Fibroblast of peridontal ligament (primary cell): Measurements from ENCODE around the gene P2RX6.
"Not testable (repeated sequence)": the region's sequence is repeated elsewhere in the genome, so short reads cannot be mapped to it uniquely, and the experiment has no call there.

Source experiments
- DNase-seq: peaks from one replicate; pipeline ENCODE4 v3.0.0-alpha.2; 2010; ENCODE audit errors: extremely low read depth

The P2RX6 gene

GRCh38 chr22:21014726-21015465, at the start of gene P2RX6:
TSS of gene P2RX6 (plus strand) at chr22:21015165. CDS start at chr22:21015175, 10 bp downstream.
- DNase-seq = peak; percentile 53

- DNase-seq = no peak
These were observed 48.8 kb upstream of the P2RX6 start for GRCh38 chr22:20965888-20966855.

GRCh38 chr22:20966883-20967696, 47.9 kb upstream of the P2RX6 start, which contains the start of gene AIFM3:
TSS of gene AIFM3 (plus strand) at chr22:20967255. CDS start at chr22:20967945, 690 bp downstream.
- no peak for DNase-seq

GRCh38 chr22:20967697-20968211, 47.2 kb upstream of the P2RX6 start:
- no peak for DNase-seq

DNA sequence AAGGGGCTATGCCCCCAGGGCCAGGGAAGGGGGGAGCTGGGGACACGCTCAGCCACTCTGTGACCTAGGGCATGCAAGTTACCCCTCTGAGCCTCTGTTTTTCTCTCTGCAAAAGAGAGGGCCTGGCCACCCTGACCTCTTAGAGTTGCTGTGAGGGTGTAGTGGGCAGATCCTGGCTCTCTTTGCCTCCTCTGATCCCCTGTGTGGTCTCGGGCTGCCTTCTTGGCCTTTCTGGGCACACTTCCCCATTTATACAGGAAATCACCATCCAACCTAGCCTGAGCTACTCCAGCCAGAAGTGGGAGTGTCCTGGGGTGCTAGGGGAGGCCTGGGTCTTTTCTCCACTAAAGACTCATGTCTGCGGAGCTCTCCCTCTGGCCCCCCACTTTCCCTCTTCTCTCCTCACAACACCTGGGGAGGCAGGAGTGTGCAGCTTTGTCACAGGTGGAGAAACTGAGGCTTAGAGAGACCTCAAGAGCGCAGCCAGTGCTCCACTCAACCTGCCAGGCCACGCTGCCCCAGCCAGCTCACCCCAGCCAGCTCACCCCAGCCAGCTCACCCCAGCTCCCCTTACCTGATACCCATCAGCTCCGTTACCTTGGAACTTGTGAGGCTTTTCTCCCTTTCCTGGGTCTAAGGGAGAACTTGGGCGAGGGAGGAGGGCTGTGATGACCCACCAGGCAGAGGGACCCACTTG, 46.5 kb upstream of the P2RX6 start:
- no peak for DNase-seq

GRCh38 chr22:20970939-20971657, 43.9 kb upstream of the P2RX6 start:
- no peak for DNase-seq

DNA sequence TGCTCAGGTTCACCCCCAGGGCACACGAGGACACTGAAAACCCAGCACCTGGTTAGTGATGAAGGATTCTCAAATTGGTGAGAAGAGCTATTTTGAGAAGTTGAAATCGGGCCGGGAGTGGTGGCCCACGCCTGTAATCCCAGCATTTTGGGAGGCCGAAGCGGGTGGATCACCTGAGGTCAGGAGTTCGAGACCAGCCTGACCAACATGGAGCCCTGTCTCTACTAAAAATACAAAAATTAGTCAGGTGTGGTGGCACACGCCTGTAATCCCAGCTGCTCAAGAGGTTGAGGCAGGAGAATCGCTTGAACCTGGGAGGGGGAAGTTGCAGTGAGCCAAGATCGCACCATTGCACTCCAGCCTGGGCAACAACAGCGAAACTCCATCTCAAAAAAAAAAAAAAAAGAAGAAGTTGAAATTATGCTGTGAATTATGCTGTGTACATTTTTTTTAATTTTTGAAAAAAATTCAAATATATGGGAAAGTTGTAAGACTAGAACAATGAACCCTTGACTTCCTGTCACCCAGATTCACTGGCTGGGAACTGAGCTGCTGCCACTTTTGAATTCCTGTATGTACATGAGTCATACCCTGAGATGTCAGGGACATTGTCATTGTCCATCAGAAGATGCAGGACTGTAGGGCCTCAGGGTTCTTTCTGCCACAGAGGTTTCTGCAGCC, 42.8 kb upstream of the P2RX6 start:
- DNase-seq = not testable (repeated sequence)

DNA sequence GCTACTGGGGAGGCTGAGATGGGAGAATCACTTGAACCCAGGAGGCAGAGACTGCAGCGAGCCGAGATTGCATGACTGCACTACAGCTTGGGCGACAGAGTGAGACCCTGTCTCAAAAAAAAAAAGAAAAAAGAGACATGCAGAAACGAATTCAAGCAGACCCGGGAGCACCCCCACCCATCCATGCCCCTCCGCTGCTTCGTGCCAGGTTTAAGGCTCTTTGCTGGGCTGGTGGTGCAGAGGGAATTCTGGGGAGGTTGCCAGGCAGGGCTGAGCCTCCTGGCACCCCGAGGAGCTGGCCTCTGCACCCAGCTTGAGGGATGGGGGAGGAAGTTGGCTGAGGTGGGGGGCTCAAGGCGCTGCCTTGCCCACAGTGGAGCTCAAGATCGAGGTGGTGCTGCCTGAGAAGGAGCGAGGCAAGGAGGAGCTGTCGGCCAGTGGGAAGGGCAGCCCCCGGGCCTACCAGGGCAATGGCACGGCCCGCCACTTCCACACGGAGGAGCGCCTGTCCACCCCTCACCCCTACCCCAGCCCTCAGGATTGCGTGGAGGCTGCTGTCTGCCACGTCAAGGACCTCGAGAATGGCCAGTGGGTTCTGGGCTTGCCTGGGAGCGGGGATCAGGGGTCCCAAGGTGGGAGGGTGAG, 41.9 kb upstream of the P2RX6 start:
- DNase-seq = no peak

DNA sequence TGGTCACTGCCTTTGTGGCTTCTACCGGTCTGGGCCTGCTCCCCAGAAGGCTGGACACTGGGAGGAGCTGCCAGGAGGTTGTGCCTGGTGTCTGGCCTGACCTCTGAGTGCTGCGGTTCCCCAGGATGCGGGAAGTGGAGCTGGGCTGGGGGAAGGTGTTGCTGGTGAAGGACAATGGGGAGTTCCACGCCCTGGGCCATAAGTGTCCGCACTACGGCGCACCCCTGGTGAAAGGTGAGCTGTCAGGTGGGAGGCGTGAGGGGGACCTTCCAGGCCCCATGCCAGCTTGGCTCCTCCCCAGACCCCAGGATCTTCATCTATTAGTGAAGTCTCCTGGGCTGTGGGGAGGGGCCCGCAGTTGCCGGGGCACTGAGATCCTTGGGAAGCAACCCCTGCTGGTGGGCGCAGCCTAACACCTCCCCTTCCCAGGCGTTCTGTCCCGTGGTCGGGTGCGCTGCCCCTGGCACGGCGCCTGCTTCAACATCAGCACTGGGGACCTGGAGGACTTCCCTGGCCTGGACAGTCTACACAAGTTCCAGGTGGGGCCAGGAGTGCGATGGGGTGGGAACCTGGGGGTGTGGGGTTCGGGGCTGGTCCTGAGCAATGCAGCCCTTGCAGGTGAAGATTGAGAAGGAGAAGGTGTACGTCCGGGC, 41.2 kb upstream of the P2RX6 start:
- no peak for DNase-seq

DNA sequence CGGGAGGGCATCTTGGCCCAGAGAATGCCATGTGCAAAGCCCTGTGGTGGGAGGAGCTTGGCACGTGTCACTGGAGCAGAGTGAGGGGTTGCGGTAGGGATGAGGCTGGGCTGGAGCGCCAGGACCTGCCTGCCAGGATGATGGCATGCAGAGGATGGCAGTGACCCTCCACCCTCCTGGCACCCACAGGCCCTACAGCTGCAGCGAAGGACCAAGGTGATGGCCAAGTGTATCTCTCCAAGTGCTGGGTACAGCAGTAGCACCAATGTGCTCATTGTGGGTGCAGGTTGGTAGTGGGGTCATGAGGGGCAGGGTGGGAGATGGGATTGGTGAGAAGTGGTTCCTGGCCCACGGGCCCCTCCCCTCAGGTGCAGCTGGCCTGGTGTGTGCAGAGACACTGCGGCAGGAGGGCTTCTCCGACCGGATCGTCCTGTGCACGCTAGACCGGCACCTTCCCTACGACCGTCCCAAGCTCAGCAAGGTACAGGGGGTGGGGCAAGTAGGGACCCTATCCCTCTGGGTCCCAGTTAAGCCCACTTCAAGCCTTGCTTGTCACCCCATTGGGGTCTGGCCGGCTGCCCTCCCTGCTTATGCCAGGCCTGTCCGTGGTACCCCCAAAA, 40.5 kb upstream of the P2RX6 start:
- DNase-seq = no peak

DNA sequence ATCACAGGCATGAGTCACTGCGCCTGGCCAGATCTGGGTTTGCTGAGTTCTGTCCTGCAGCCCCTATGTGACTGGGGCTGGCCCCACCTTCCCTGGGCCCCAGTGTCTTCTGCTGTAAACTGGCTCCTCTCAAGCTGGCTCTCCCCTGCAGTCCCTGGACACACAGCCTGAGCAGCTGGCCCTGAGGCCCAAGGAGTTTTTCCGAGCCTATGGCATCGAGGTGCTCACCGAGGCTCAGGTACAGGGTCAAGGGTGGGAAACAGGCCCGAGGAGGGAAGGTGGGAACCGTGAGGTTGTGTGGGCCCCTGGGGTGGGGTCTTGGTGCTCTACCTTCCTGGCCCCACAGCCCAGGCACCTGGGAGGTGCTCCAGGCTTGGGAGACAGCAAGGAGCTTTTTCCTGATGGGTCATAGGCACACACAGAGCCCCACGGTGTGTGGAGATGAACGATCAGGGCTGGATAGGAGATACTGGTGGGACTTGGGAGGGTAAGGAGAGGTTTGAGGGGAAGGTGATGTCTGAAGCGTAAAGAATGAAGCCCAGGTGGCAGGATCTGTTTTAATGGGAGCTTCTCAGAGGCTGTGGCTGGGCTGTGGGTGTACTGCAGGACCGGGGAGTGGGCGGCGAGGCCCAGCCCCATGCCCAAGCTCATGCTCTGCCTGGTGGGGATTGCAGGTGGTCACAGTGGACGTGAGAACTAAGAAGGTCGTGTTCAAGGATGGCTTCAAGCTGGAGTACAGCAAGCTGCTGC, 39.2 kb upstream of the P2RX6 start:
- DNase-seq = no peak

DNA sequence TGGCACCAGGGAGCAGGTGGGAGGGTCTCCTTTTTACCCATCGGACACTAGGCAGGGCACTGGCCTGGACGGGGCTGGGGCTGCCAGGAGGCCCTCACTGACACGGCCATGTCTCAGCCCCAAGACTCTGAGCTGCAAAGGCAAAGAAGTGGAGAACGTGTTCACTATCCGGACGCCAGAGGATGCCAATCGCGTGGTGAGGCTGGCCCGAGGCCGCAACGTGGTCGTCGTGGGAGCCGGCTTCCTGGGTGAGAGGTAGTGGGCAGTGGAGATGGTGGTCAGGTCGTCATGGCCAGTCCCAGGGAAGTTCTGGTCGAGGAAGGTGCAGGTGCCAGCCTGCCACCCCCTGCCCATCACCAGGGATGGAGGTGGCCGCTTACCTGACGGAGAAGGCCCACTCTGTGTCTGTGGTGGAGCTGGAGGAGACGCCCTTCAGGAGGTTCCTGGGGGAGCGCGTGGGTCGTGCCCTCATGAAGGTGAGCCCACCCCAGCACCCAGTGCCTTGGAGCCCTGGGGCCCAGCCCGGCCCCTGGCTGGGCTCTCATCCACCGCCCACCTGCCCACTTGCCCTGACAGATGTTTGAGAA, 38.6 kb upstream of the P2RX6 start:
- DNase-seq = no peak

GRCh38 chr22:20977019-20977418, 37.9 kb upstream of the P2RX6 start:
- DNase-seq = no peak

GRCh38 chr22:20977516-20978170, 37.3 kb upstream of the P2RX6 start:
- no peak for DNase-seq

DNA sequence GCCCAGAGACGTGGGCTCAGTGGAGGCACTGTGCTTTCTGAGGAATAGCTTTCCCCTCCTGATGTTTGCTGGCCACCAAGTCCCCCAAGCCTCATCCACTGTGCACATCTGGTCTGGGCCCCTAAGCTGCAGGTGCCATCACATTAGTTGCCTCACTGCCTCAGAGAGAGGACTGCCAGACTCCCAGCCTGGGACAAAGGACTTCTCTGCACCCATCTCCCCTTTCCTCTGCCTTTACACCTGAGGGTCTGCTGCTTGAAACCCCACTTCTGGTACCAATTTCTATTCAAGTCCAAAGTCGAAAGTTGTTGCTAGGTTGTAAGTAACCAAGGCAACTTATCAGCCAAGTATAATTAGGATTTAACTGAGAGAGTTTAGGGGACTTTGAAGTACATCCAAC, 36.5 kb upstream of the P2RX6 start:
- no peak for DNase-seq

DNA sequence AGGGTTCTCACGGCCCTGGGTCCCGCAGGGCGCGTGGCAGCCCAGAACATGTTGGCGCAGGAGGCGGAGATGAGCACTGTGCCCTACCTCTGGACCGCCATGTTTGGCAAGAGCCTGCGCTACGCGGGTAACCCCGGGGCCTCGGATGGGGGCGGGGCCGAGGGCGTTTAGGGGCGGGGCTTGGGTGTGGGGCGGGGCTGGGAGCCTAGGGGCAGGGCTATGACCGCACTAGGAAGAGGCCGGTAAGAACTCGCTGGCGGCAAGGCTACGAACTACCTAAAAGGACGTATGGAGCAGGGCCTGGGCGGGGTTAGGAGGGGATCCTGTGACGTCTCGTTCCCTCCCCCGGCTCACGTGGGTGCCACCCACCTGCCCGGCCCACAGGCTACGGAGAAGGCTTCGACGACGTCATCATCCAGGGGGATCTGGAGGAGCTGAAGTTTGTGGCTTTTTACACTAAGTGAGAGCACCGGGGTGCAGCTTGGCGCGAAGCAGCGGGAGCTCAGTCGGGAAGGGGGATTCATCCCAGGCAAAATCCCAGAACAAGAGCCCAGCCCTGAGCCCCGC, 35.6 kb upstream of the P2RX6 start:
- DNase-seq = peak; percentile 43
